ENCODE measurements around the gene HLTF. TPM values are rescaled to one million over a fixed set of nuclear protein-coding genes. Genes with fewer than 3 reads are reported as not detected.

Gene HLTF
- total RNA-seq, 2 experiments from 2014 or later, result 3.3 to 3.6 TPM

DNA sequence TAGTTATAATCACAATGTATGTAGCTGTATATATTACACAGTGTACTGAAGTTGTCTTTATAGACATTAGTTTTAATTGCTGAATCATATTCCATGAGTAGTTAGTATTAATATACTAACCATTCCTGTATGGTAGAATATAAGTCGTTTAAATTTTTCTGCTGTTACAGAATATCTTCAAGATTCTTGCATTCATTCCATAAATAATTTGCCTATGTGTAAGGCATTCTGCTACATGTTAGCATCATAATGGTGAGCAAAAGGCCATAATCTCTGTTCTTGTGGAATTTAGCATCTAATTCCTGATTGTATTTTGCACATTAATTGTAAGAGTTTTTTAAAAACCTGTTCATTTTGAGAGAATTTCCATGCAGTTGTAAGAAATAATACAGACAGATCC lies 80.9 kb downstream of the HLTF start:
- Histone ChIP-seq H3K36me3 (ENCODE audit: insufficient read depth, low read length) (peaks cover 31% of the 10 kb centered on the region), H3K4me1 (ENCODE audit: insufficient read depth, low read length) (peaks cover 30% of the 10 kb centered on the region), H3K9me3 (ENCODE audit: control insufficient read depth in 1 of 2, insufficient read depth in 1 of 2, low read length in 2 of 2) (no peaks in the 10 kb centered on the region), H3K27me3 (ENCODE audit: control insufficient read depth in 1 of 2, insufficient read depth in 2 of 2, low read length in 2 of 2) (no peaks in the 10 kb centered on the region), H3K4me3 (ENCODE audit: low read length) (no peak overlapping the region), H3K27ac (ENCODE audit: low read depth in 1 of 2, low read length in 2 of 2) (no peak overlapping the region)
- ATAC-seq (ENCODE audit: poor library complexity) (no peak), DNase-seq (no peak)
- ChIA-PET POLR2A (no interaction called here), CTCF (no interaction called here)
- TF ChIP-seq, protein P1, sequence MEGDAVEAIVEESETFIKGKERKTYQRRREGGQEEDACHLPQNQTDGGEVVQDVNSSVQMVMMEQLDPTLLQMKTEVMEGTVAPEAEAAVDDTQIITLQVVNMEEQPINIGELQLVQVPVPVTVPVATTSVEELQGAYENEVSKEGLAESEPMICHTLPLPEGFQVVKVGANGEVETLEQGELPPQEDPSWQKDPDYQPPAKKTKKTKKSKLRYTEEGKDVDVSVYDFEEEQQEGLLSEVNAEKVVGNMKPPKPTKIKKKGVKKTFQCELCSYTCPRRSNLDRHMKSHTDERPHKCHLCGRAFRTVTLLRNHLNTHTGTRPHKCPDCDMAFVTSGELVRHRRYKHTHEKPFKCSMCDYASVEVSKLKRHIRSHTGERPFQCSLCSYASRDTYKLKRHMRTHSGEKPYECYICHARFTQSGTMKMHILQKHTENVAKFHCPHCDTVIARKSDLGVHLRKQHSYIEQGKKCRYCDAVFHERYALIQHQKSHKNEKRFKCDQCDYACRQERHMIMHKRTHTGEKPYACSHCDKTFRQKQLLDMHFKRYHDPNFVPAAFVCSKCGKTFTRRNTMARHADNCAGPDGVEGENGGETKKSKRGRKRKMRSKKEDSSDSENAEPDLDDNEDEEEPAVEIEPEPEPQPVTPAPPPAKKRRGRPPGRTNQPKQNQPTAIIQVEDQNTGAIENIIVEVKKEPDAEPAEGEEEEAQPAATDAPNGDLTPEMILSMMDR (IDR thresholded peaks at IDR 0.05), result no peak
- Mint-ChIP-seq H3K36me3 (ENCODE audit: low read depth) (peaks cover 52% of the 10 kb centered on the region), H3K4me1 (ENCODE audit: low read depth) (peaks cover 13% of the 10 kb centered on the region), H3K9me3 (no peaks in the 10 kb centered on the region), H3K4me3 (no peak overlapping the region), H3K27me3 (no peaks in the 10 kb centered on the region), H3K27ac (no peak overlapping the region)
- intact Hi-C loops (cut with DNase I, micrococcal nuclease), result no loop called here

DNA sequence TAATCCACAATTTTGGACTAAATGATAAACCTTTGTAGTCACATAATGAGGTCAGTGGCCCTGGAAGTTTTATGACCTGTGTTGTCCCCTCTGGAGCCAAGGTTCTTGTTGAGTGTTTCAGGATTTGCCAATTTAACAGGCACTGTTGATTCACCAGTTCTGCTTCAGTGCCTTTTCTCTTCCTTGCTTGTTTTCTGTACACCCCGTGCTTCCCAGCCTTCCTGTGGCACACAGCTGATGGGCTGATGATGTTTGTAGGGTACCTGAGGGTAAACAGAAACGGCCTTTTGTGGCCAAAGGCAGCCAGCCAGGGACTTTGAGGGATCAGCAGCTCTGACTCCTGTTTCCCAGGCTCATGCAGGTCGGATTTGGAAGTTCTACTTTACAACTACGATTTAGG lies 81.7 kb downstream of the HLTF start:
- no peak overlapping the region for H3K4me3 Mint-ChIP-seq
- DNase-seq (no peak), ATAC-seq (ENCODE audit: poor library complexity) (no peak)
- H3K27ac Mint-ChIP-seq, result no peak overlapping the region
- Histone ChIP-seq H3K9me3 (ENCODE audit: control insufficient read depth in 1 of 2, insufficient read depth in 1 of 2, low read length in 2 of 2) (no peaks in the 10 kb centered on the region), H3K27me3 (ENCODE audit: control insufficient read depth in 1 of 2, insufficient read depth in 2 of 2, low read length in 2 of 2) (no peaks in the 10 kb centered on the region), H3K36me3 (ENCODE audit: insufficient read depth, low read length) (peaks cover 33% of the 10 kb centered on the region), H3K4me1 (ENCODE audit: insufficient read depth, low read length) (peaks cover 23% of the 10 kb centered on the region), H3K27ac (ENCODE audit: low read depth in 1 of 2, low read length in 2 of 2) (no peak overlapping the region), H3K4me3 (ENCODE audit: low read length) (no peak overlapping the region)
- H3K9me3 Mint-ChIP-seq, result no peaks in the 10 kb centered on the region
- TF ChIP-seq, protein P1 (IDR thresholded peaks at IDR 0.05), result no peak
- POLR2A ChIA-PET, result no interaction called here
- intact Hi-C loops (cut with DNase I, micrococcal nuclease), result no loop called here
- H3K4me1 Mint-ChIP-seq (ENCODE audit: low read depth), result peaks cover 15% of the 10 kb centered on the region
- CTCF ChIA-PET, result no interaction called here
- H3K27me3 Mint-ChIP-seq, result no peaks in the 10 kb centered on the region
- H3K36me3 Mint-ChIP-seq (ENCODE audit: low read depth), result peaks cover 52% of the 10 kb centered on the region

DNA sequence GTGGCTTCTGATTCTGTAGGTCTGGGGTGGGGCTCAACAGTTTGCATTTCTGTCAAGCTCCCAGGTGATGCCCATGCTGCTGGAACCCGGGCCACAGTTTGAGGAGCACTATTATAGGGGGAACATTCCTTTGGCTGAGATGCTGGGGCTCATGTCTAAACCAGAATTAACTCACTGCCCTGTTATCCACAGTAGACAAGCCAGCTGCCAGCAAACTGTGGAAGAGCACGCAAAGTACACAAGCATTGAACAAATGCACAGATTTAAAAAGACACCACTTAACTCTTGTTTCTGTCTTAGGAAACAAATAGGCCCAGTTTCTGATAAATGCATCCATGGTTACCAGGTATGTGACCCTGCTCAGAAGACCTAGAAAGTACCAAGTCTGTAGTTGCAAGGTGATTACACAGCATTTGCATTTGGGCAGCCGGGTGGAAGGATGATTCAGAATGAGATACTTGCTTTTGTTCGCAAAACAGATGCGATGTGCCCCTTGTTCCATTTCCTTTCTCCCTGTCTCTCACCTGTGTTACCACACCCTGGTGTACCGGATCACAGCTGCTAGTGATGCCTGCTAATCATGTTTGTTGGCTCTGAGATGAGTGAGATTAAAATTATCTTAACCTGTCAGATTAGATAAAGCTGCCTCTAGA lies 82.6 kb downstream of the HLTF start:
- ChIA-PET POLR2A (interaction anchor here (0.6 kb wide), 1 partner anchor 109 kb away, joined by 3 read pairs; no protein-coding TSS in a partner anchor), CTCF (no interaction called here)
- peaks cover 17% of the 10 kb centered on the region for H3K4me1 Mint-ChIP-seq (ENCODE audit: low read depth)
- peak in 4 of 14 experiments; percentile 13 to 37 (median 32) for DNase-seq
- peaks cover 28% of the 10 kb centered on the region for H3K36me3 ChIP-seq (ENCODE audit: insufficient read depth, low read length)
- H3K9me3 Mint-ChIP-seq, result no peaks in the 10 kb centered on the region
- no peak overlapping the region for H3K4me3 ChIP-seq (ENCODE audit: low read length)
- H3K27me3 Mint-ChIP-seq, result no peaks in the 10 kb centered on the region
- peaks cover 14% of the 10 kb centered on the region for H3K4me1 ChIP-seq (ENCODE audit: insufficient read depth, low read length)
- no peak overlapping the region for H3K27ac Mint-ChIP-seq
- no peak overlapping the region for H3K27ac ChIP-seq (ENCODE audit: low read depth in 1 of 2, low read length in 2 of 2)
- H3K4me3 Mint-ChIP-seq, result no peak overlapping the region
- TF ChIP-seq, protein P1 (IDR thresholded peaks at IDR 0.05), result no peak
- intact Hi-C loops (cut with DNase I, micrococcal nuclease), result no loop called here
- no peaks in the 10 kb centered on the region for H3K27me3 ChIP-seq (ENCODE audit: control insufficient read depth in 1 of 2, insufficient read depth in 2 of 2, low read length in 2 of 2)
- H3K9me3 ChIP-seq (ENCODE audit: control insufficient read depth in 1 of 2, insufficient read depth in 1 of 2, low read length in 2 of 2), result no peaks in the 10 kb centered on the region
- peaks cover 47% of the 10 kb centered on the region for H3K36me3 Mint-ChIP-seq (ENCODE audit: low read depth)
- no peak for ATAC-seq (ENCODE audit: poor library complexity)

Data from CD4-positive, alpha-beta T cell (primary cell).